Spleen (tissue), 7 donors: ENCODE results near the gene TTC28.

Source experiments
- CTCF ChIP-seq, 11 experiments: fragments of 200-600 bp in 7 of 11; fragments of 450-650 bp in 4 of 11; sonication (generic) in 4 of 11; IDR thresholded peaks in 8 of 11; conservative IDR thresholded peaks in 3 of 11; 1 replicate in 7 of 11; 2 replicates in 4 of 11; pipeline versions ENCODE4 v1.4.0 to v1.8.0; 2016 to 2021; ENCODE audit warnings: antibody characterized with exemption in 11 of 11, inconsistent platforms in 4 of 11, mild to moderate bottlenecking in 1 of 11
- POLR2A ChIP-seq, 3 donors: fragments of 450-650 bp; IDR thresholded peaks; one replicate each; pipeline ENCODE4 v1.5.1; 2017; ENCODE audit warnings: antibody characterized with exemption in 3 of 3, mild to moderate bottlenecking in 1 of 3
- POLR2AphosphoS5 ChIP-seq, 3 donors: sonication (generic); formaldehyde crosslinking; IDR thresholded peaks; one replicate each; pipeline ENCODE4 v1.5.1; 2017; ENCODE audit warnings: antibody characterized with exemption in 3 of 3
- donor health status: DM: no; HTN: no; CAD: no; lungs with moderate emphysema.
- donor health status: DM: no; HTN: no; CAD: no.
- donor health status: DM: no; HTN: no; CAD: no.

DNA sequence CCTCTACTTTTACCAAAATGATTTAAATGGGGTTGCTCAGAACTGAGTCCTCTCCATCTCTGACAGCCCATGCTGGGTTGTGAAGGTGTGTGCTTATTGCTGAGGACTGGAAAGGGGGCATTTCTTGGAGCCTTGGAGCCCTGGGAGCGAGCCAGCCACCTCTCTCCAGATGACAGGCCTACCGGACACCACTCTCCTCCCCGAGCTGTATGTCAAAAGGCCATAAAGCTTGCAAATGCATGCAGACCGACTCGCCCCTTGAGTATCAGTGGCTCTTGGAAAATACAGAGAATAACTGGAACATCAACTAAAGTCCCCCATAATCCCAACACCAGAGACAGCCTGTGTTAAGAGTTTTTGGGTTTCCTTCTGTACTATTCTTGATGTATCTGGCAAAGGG lies 692.7 kb downstream of the TTC28 start:
- no peak for TF ChIP-seq CTCF (IDR thresholded peaks at IDR 0.05 in 8 of 11, conservative IDR thresholded peaks at IDR 0.05 in 3 of 11)
- no peak for TF ChIP-seq POLR2A (IDR thresholded peaks at IDR 0.05)
- no peak for TF ChIP-seq POLR2AphosphoS5 (IDR thresholded peaks at IDR 0.05)
